ENCODE results near the gene ARRDC3.
A peak's percentile ranks its signal among the peaks of the same experiment; 100 is the strongest.

The ARRDC3 gene

GRCh38 chr5:91420879-91421278 is 37.8 kb upstream of the ARRDC3 start:
- Histone ChIP-seq H3K27me3 (ENCODE audit: insufficient read depth, poor library complexity, severe bottlenecking) (no peaks in the 10 kb centered on the region), H3K4me3 (replicated peaks; ENCODE audit: insufficient read depth, low read length) (no peak overlapping the region), H3K27ac (replicated peaks) (no peak overlapping the region)
- no peak for DNase-seq (ENCODE audit: low read depth in 1 of 2, low spot score in 1 of 2)
- TF ChIP-seq POLR2AphosphoS5 (IDR thresholded peaks at IDR 0.05; ENCODE audit: low read depth) (no peak), REST (IDR thresholded peaks at IDR 0.05; ENCODE audit: insufficient replicate concordance, low read depth) (no peak), GABPA (IDR thresholded peaks at IDR 0.05; ENCODE audit: low read depth) (no peak), SPI1 (IDR thresholded peaks at IDR 0.05; ENCODE audit: borderline replicate concordance, low read depth) (no peak)
- TF ChIP-seq, protein P1, sequence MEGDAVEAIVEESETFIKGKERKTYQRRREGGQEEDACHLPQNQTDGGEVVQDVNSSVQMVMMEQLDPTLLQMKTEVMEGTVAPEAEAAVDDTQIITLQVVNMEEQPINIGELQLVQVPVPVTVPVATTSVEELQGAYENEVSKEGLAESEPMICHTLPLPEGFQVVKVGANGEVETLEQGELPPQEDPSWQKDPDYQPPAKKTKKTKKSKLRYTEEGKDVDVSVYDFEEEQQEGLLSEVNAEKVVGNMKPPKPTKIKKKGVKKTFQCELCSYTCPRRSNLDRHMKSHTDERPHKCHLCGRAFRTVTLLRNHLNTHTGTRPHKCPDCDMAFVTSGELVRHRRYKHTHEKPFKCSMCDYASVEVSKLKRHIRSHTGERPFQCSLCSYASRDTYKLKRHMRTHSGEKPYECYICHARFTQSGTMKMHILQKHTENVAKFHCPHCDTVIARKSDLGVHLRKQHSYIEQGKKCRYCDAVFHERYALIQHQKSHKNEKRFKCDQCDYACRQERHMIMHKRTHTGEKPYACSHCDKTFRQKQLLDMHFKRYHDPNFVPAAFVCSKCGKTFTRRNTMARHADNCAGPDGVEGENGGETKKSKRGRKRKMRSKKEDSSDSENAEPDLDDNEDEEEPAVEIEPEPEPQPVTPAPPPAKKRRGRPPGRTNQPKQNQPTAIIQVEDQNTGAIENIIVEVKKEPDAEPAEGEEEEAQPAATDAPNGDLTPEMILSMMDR (IDR thresholded peaks at IDR 0.05; ENCODE audit: insufficient read depth, low read length), result no peak

GRCh38 chr5:91419571-91420537 is 36.7 kb upstream of the ARRDC3 start:
- no peaks in the 10 kb centered on the region for H3K27me3 ChIP-seq (ENCODE audit: insufficient read depth, poor library complexity, severe bottlenecking)
- no peak overlapping the region for H3K4me3 ChIP-seq (replicated peaks; ENCODE audit: insufficient read depth, low read length)
- peak in 1 of 2 experiments; percentile 17 for DNase-seq (ENCODE audit: low read depth in 1 of 2, low spot score in 1 of 2)
- no peak overlapping the region for H3K27ac ChIP-seq (replicated peaks)
- TF ChIP-seq SPI1 (IDR thresholded peaks at IDR 0.05; ENCODE audit: borderline replicate concordance, low read depth) (no peak), POLR2AphosphoS5 (IDR thresholded peaks at IDR 0.05; ENCODE audit: low read depth) (no peak), GABPA (IDR thresholded peaks at IDR 0.05; ENCODE audit: low read depth) (no peak), REST (IDR thresholded peaks at IDR 0.05; ENCODE audit: insufficient replicate concordance, low read depth) (no peak)
- TF ChIP-seq, protein P1 (IDR thresholded peaks at IDR 0.05; ENCODE audit: insufficient read depth, low read length), result no peak

- DNase-seq (ENCODE audit: low read depth in 1 of 2, low spot score in 1 of 2), result no peak
- TF ChIP-seq POLR2AphosphoS5 (IDR thresholded peaks at IDR 0.05; ENCODE audit: low read depth) (no peak), REST (IDR thresholded peaks at IDR 0.05; ENCODE audit: insufficient replicate concordance, low read depth) (no peak)
- Histone ChIP-seq H3K27me3 (ENCODE audit: insufficient read depth, poor library complexity, severe bottlenecking) (no peaks in the 10 kb centered on the region), H3K4me3 (replicated peaks; ENCODE audit: insufficient read depth, low read length) (no peak overlapping the region), H3K27ac (replicated peaks) (no peak overlapping the region)
Observed at GRCh38 chr5:91419136-91419535, 36.0 kb upstream of the ARRDC3 start.

All from HL-60 (cell line).